ENCODE results near the gene CCDC134.
A peak's percentile ranks its signal among the peaks of the same experiment; 100 is the strongest.

CCDC134 gene

GRCh38 chr22:41825376-41825775 is 24.9 kb downstream of the CCDC134 start:
- Histone ChIP-seq H3K4me3 (ENCODE audit: low read depth, low read length) (no peak overlapping the region), H3K36me3 (ENCODE audit: control insufficient read depth in 2 of 2, insufficient read depth in 1 of 2, low read length in 2 of 2) (peaks cover 0 to 48% of the 10 kb centered on the region in 2 experiments; a peak in 1 of 3 replicates), H3K4me1 (ENCODE audit: control insufficient read depth, insufficient read depth, low read length) (no peaks in the 10 kb centered on the region), H3K9me3 (ENCODE audit: control insufficient read depth, insufficient read depth, low read depth, low read length) (no peaks in the 10 kb centered on the region), H3K27ac (ENCODE audit: extremely low read depth, low read depth, low read length) (no peak overlapping the region)
- ChIA-PET POLR2A (interaction anchor here (3.3 kb wide), 1 partner anchor 25 kb away, joined by 12 read pairs; the partner anchor contains the start of gene CCDC134), CTCF (interaction anchor here (2.6 kb wide), 1 partner anchor 128 kb away, joined by 11 read pairs; no protein-coding TSS in a partner anchor)
- TF ChIP-seq ZNF366 (tag by site-specific recombination; conservative IDR thresholded peaks at IDR 0.05) (no peak), ZNF23 (tag by site-specific recombination; IDR thresholded peaks at IDR 0.05; ENCODE audit: borderline replicate concordance) (no peak), ZNF549 (tag by site-specific recombination; IDR thresholded peaks at IDR 0.05) (no peak), MYNN (tag by site-specific recombination; IDR thresholded peaks at IDR 0.05; ENCODE audit: borderline replicate concordance) (no peak), SCRT2 (tag by site-specific recombination; IDR thresholded peaks at IDR 0.05) (no peak), TRIM28 (IDR thresholded peaks at IDR 0.05; ENCODE audit: borderline replicate concordance, low read length) (no peak), ZFHX2 (tag by site-specific recombination; conservative IDR thresholded peaks at IDR 0.05) (peak; percentile 48), YY1 (tag by site-specific recombination; IDR thresholded peaks at IDR 0.05) (no peak), ZNF654 (tag by site-specific recombination; IDR thresholded peaks at IDR 0.05; ENCODE audit: low read depth) (no peak), EGR2 (tag by site-specific recombination; IDR thresholded peaks at IDR 0.05; ENCODE audit: low read depth) (0 out of 2 replicates have a peak, but pooled peaks have one; percentile 41), ZNF311 (tag by site-specific recombination; IDR thresholded peaks at IDR 0.05; ENCODE audit: borderline replicate concordance) (no peak), BCL6B (tag by site-specific recombination; IDR thresholded peaks at IDR 0.05) (no peak), YY2 (tag by site-specific recombination; IDR thresholded peaks at IDR 0.05) (no peak)
- TF ChIP-seq, protein P1, sequence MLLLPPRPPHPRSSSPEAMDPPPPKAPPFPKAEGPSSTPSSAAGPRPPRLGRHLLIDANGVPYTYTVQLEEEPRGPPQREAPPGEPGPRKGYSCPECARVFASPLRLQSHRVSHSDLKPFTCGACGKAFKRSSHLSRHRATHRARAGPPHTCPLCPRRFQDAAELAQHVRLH (tag by site-specific recombination; IDR thresholded peaks at IDR 0.05) = no peak
- TF ChIP-seq, protein P2, sequence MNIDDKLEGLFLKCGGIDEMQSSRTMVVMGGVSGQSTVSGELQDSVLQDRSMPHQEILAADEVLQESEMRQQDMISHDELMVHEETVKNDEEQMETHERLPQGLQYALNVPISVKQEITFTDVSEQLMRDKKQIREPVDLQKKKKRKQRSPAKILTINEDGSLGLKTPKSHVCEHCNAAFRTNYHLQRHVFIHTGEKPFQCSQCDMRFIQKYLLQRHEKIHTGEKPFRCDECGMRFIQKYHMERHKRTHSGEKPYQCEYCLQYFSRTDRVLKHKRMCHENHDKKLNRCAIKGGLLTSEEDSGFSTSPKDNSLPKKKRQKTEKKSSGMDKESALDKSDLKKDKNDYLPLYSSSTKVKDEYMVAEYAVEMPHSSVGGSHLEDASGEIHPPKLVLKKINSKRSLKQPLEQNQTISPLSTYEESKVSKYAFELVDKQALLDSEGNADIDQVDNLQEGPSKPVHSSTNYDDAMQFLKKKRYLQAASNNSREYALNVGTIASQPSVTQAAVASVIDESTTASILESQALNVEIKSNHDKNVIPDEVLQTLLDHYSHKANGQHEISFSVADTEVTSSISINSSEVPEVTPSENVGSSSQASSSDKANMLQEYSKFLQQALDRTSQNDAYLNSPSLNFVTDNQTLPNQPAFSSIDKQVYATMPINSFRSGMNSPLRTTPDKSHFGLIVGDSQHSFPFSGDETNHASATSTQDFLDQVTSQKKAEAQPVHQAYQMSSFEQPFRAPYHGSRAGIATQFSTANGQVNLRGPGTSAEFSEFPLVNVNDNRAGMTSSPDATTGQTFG (tag by site-specific recombination; IDR thresholded peaks at IDR 0.05; ENCODE audit: borderline replicate concordance) = no peak

DNA sequence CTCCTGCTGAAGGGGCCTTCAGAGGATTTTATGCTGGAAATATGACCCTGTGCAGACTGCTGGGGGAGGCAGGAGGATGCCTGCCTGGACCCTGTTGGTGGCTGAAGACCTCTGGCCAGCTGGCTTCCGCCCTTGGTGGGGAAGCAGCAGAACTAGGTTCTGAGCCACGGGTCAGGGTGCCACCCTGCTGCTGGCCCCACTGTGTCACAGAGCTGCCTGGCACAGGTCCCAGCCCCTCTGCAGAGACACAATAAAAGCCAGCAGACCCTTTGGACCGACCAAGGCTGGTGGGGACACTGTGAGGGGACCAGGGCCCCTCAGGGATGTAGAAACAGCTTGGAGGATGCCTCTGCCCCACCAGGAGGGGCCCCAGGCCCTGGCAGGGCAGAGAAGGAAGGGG is 25.5 kb downstream of the CCDC134 start:
- Histone ChIP-seq H3K9me3 (ENCODE audit: control insufficient read depth, insufficient read depth, low read depth, low read length) (no peaks in the 10 kb centered on the region), H3K27ac (ENCODE audit: extremely low read depth, low read depth, low read length) (no peak overlapping the region), H3K4me1 (ENCODE audit: control insufficient read depth, insufficient read depth, low read length) (no peaks in the 10 kb centered on the region), H3K36me3 (ENCODE audit: control insufficient read depth in 2 of 2, insufficient read depth in 1 of 2, low read length in 2 of 2) (peaks cover 0 to 43% of the 10 kb centered on the region in 2 experiments; a peak in 1 of 3 replicates), H3K4me3 (ENCODE audit: low read depth, low read length) (no peak overlapping the region)
- TF ChIP-seq SP3 (tag by site-specific recombination; IDR thresholded peaks at IDR 0.05) = no peak
- TF ChIP-seq ZIC2 (tag by site-specific recombination; IDR thresholded peaks at IDR 0.05) = peak; percentile 89
- ChIA-PET POLR2A (interaction anchor here (0.6 to 3.3 kb wide), 2 partner anchors 19 to 25 kb away, joined by 3 to 12 read pairs; partner anchors contain the start of gene CCDC134), CTCF (interaction anchor here (0.6 to 2.6 kb wide), 5 partner anchors 80 to 990 kb away, joined by 3 to 11 read pairs (median 3); no protein-coding TSS in a partner anchor)

All from HEK293 (cell line).